PFSK-1 (cell line): ENCODE data around the gene BOLL.

ENCODE experiments used
- FOXP2 ChIP-seq: optimal IDR thresholded peaks from 2 replicates; pipeline ENCODE3; 2011; ENCODE audit warnings: borderline replicate concordance, control low read depth, inconsistent platforms; ENCODE audit not compliant: insufficient read depth; ENCODE audit errors: extremely low read length, extremely low read depth
- POLR2AphosphoS5 ChIP-seq: IDR thresholded peaks from 2 replicates; pipeline ENCODE4 v1.6.1; 2012; ENCODE audit warnings: low read depth, mild to moderate bottlenecking, control low read depth, low read length, moderate library complexity
- SIN3A ChIP-seq: IDR thresholded peaks from 2 replicates; pipeline ENCODE4 v1.6.1; 2012; ENCODE audit warnings: mild to moderate bottlenecking, low read length, moderate library complexity, borderline replicate concordance; ENCODE audit not compliant: insufficient read depth
- TAF1 ChIP-seq: IDR thresholded peaks from 2 replicates; pipeline ENCODE4 v1.6.1; 2012; ENCODE audit warnings: low read length, control low read depth, borderline replicate concordance; ENCODE audit not compliant: insufficient read depth
- TF ChIP-seq, protein P1 (sequence below), 2 experiments: IDR thresholded peaks; 2 replicates each; pipeline versions ENCODE4 v1.6.1 to v1.8.0; 2011 to 2012; ENCODE audit warnings: low read depth in 2 of 2, low read length in 2 of 2, control low read depth in 1 of 2, inconsistent platforms in 1 of 2, mild to moderate bottlenecking in 1 of 2, moderate library complexity in 1 of 2; ENCODE audit not compliant: insufficient read depth in 1 of 2

DNA sequence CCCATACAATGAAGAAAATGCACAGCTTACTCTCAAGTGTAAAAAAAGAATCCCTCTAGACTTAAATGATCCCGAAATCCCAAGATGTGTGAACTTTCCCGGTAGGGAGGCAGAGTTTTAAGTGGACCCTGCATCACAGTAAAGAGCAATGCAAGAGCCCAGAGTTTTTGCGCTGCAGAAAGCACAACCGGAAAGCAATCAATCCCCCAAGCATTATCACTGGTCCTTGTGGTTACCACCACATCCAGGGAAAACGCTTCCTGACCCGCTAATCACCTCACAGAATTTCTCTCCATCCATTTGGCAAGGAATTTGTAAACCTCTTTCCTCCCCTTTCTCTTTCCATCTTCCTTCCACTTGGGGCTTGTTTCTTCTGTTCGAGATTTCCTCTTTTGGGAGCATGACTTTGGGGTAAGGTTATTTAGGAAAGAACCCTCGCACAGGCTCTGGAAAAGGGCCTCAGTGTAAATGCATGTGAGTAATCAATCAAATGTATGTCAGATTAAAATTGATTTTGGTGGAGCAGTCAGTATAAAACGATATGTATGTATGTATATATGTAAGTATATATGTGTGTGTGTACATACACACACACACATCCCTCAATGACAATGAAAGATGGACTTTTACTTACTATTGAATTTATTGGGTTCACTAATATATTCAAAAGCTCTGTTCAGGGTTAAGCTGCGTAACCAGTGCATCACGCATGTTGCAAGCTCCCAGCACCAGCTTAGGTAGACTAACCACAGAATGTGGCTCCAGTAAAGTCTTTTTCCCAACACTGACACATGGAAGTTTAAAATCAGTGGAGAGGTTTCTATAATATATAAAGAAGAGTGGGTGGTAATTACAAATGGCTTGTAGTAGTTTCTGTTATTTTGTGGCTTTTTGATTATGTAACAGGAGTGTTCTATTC is 20.9 kb upstream of the BOLL start:
- no peak for TF ChIP-seq POLR2AphosphoS5
- TF ChIP-seq, protein P1, sequence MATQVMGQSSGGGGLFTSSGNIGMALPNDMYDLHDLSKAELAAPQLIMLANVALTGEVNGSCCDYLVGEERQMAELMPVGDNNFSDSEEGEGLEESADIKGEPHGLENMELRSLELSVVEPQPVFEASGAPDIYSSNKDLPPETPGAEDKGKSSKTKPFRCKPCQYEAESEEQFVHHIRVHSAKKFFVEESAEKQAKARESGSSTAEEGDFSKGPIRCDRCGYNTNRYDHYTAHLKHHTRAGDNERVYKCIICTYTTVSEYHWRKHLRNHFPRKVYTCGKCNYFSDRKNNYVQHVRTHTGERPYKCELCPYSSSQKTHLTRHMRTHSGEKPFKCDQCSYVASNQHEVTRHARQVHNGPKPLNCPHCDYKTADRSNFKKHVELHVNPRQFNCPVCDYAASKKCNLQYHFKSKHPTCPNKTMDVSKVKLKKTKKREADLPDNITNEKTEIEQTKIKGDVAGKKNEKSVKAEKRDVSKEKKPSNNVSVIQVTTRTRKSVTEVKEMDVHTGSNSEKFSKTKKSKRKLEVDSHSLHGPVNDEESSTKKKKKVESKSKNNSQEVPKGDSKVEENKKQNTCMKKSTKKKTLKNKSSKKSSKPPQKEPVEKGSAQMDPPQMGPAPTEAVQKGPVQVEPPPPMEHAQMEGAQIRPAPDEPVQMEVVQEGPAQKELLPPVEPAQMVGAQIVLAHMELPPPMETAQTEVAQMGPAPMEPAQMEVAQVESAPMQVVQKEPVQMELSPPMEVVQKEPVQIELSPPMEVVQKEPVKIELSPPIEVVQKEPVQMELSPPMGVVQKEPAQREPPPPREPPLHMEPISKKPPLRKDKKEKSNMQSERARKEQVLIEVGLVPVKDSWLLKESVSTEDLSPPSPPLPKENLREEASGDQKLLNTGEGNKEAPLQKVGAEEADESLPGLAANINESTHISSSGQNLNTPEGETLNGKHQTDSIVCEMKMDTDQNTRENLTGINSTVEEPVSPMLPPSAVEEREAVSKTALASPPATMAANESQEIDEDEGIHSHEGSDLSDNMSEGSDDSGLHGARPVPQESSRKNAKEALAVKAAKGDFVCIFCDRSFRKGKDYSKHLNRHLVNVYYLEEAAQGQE (IDR thresholded peaks at IDR 0.05; ENCODE audit: insufficient read depth in 1 of 2, low read depth in 2 of 2, low read length in 2 of 2): no peak
- TF ChIP-seq FOXP2: no peak
- no peak for TF ChIP-seq TAF1
- TF ChIP-seq SIN3A: no peak
